ENCODE data around the gene TOR1B. TPM values are rescaled to one million over a fixed set of nuclear protein-coding genes. Genes with fewer than 3 reads are reported as not detected.

The TOR1B gene
- polyA plus RNA-seq, 1 of the 3 experiments (the other 2 are of a cell fraction): 37.4 TPM

DNA sequence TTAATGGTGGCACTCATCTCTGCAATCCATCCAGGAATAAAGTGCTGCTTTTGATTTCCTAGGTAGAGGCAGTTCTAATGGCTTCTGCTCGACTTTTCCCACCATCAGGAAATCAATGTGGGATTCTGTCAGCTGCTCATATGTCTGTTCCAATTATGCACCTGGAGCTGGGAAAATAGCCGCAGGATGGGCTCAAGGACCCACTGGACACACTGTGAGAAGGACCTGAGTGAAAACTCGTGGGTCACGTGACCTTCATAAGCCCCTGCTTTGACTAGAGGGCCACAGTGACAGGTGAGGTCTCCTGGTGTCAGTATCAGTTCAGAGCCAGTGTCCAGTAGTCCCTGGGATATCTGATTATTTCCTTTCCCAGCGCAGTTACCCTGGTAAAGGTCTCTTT, 32.2 kb upstream of the TOR1B start:
- Histone ChIP-seq H2AFZ (ENCODE audit: low read depth) (no peak overlapping the region), H3K9me2 (no peaks in the 10 kb centered on the region), H4K20me1 (ENCODE audit: insufficient read depth) (no peaks in the 10 kb centered on the region), H3K79me2 (ENCODE audit: insufficient read depth) (no peaks in the 10 kb centered on the region), H3K27ac (ENCODE audit: low read depth in 2 of 2, low read length in 1 of 2) (no peak overlapping the region), H3K4me3 (ENCODE audit: low read depth in 2 of 2, low read length in 1 of 2) (no peak overlapping the region), H3K9ac (no peak overlapping the region), H3K4me2 (no peak overlapping the region), H3F3A (replicated peaks; ENCODE audit: insufficient read depth) (no peaks in the 10 kb centered on the region), H3K36me3 (replicated peaks in 1 of 2; ENCODE audit: control insufficient read depth in 1 of 2, insufficient read depth in 2 of 2, low read length in 1 of 2) (no peaks in the 10 kb centered on the region), H3K4me1 (ENCODE audit: control insufficient read depth in 1 of 2, insufficient read depth in 2 of 2, low read depth in 1 of 2, low read length in 1 of 2) (peaks cover 0 to 4% of the 10 kb centered on the region in 2 experiments; a peak in 1 of 4 replicates), H3K9me3 (no peaks in the 10 kb centered on the region), H3K27me3 (ENCODE audit: insufficient read depth) (no peaks in the 10 kb centered on the region)
- CTCF ChIA-PET: interaction anchor here (0.7 to 1.2 kb wide), 2 partner anchors 33 to 128 kb away, joined by 3 to 4 read pairs; no protein-coding TSS in a partner anchor
- POLR2A ChIA-PET: no interaction called here
- TF ChIP-seq YY1 (IDR thresholded peaks at IDR 0.05; ENCODE audit: low read depth) (no peak), CHD2 (IDR thresholded peaks at IDR 0.05; ENCODE audit: low read length, partially characterized antibody) (no peak)
- 77% methylated on average over 5 of the region's 5 CpGs for WGBS (ENCODE audit: low lambda C conversion rate)
- no peak for DNase-seq

DNA sequence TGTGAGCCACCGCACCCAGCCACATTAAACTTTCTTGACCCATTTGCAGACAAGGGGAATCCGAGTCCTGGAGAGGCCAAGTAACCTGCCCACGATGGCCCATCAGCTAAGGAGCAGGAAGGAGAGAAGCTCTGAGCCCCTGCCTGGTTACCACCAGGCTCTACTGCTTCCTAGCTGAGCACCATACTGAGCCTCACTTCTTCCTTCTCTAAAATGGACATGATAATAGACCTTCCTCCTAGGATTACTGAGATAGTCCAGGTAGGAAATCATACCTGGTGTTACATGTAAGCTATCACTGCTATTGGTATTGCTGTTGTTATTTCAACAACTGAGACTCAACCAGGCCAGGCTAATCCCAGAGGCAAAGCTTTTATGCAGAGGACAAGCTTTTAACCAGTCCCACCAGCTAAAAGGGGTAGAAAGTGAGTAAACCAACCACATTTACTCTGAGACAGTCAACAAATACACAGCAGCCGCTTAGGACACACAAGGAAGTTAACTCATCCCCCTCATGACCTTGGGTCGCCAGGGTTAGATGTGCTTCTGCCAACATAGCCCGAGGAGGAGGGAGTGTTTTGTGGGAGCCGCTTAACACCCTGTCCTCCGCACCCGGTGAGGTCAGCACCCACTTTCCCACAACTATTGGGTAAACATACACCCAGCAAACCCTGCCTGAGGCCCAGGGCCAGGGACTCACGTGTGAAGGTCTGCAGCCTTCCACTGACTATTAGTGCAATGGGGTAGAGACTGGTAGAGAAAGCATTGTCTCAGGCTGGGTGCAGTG, 29.5 kb upstream of the TOR1B start:
- Histone ChIP-seq H3K9me3 (no peaks in the 10 kb centered on the region), H3K36me3 (replicated peaks in 1 of 2; ENCODE audit: control insufficient read depth in 1 of 2, insufficient read depth in 2 of 2, low read length in 1 of 2) (no peaks in the 10 kb centered on the region), H3K4me1 (ENCODE audit: control insufficient read depth in 1 of 2, insufficient read depth in 2 of 2, low read depth in 1 of 2, low read length in 1 of 2) (peaks cover 4 to 6% of the 10 kb centered on the region in 2 experiments; a peak in 1 of 4 replicates), H3K79me2 (ENCODE audit: insufficient read depth) (no peaks in the 10 kb centered on the region), H3K4me2 (no peak overlapping the region), H3K9me2 (no peaks in the 10 kb centered on the region), H2AFZ (ENCODE audit: low read depth) (no peak overlapping the region), H4K20me1 (ENCODE audit: insufficient read depth) (no peaks in the 10 kb centered on the region), H3K27ac (ENCODE audit: low read depth in 2 of 2, low read length in 1 of 2) (no peak overlapping the region), H3K9ac (no peak overlapping the region), H3F3A (replicated peaks; ENCODE audit: insufficient read depth) (no peaks in the 10 kb centered on the region), H3K4me3 (ENCODE audit: low read depth in 2 of 2, low read length in 1 of 2) (no peak overlapping the region), H3K27me3 (ENCODE audit: insufficient read depth) (no peaks in the 10 kb centered on the region)
- no peak for TF ChIP-seq FOXM1 (IDR thresholded peaks at IDR 0.05; ENCODE audit: low read depth)
- CTCF ChIA-PET: interaction anchor here (0.8 to 2.0 kb wide), 6 partner anchors 10 to 153 kb away, joined by 3 to 15 read pairs (median 4); partner anchors contain the start of gene C9orf50
- POLR2A ChIA-PET: no interaction called here
- no peak for DNase-seq
- 68% methylated on average over 6 of the region's 10 CpGs for WGBS (ENCODE audit: low lambda C conversion rate)

DNA sequence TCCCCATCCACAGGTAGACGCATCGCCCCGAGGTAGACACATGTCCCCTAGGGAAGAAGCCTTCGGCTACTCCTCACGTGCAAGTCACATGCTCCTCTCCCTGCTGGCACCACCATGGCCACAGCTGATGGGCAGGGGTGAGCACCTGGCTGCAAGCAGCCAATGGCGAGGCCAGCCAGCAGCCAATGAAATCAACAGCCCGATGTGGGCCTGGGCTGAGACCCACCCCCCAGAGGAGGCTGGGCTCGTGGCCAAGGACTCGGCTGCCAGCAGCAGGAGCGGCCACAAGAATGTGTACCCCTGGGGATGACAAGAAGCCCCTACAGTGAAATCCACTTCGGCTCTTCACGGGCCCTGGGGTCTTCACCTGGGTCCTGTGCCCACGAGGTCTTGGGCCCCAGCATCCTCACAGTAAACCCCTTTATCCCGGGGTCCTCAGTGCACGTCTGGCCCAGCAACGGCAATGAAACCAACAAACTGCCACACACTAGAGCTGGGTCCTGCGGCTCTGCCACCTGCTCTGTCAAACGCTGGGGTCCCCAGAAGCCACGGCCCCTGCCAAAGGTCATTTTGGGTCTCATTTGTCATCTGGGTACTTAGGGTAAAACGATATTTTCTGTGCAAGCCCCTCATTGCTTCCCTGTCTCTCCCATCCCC, 28.1 kb upstream of the TOR1B start:
- no peaks in the 10 kb centered on the region for H3F3A ChIP-seq (replicated peaks; ENCODE audit: insufficient read depth)
- no peak overlapping the region for H3K4me3 ChIP-seq (ENCODE audit: low read depth in 2 of 2, low read length in 1 of 2)
- no peak overlapping the region for H2AFZ ChIP-seq (ENCODE audit: low read depth)
- ChIA-PET CTCF (interaction anchor here (0.8 to 19.6 kb wide), 8 partner anchors 8 to 135 kb away, joined by 3 to 356 read pairs (median 5); no protein-coding TSS in a partner anchor), POLR2A (no interaction called here)
- no peaks in the 10 kb centered on the region for H3K79me2 ChIP-seq (ENCODE audit: insufficient read depth)
- H4K20me1 ChIP-seq (ENCODE audit: insufficient read depth): no peaks in the 10 kb centered on the region
- peaks cover 4 to 6% of the 10 kb centered on the region in 2 experiments; a peak in 1 of 4 replicates for H3K4me1 ChIP-seq (ENCODE audit: control insufficient read depth in 1 of 2, insufficient read depth in 2 of 2, low read depth in 1 of 2, low read length in 1 of 2)
- no peaks in the 10 kb centered on the region for H3K9me2 ChIP-seq
- no peaks in the 10 kb centered on the region for H3K9me3 ChIP-seq
- H3K9ac ChIP-seq: no peak overlapping the region
- peak; percentile 44 for DNase-seq
- no peaks in the 10 kb centered on the region for H3K36me3 ChIP-seq (replicated peaks in 1 of 2; ENCODE audit: control insufficient read depth in 1 of 2, insufficient read depth in 2 of 2, low read length in 1 of 2)
- H3K27me3 ChIP-seq (ENCODE audit: insufficient read depth): no peaks in the 10 kb centered on the region
- 76% methylated on average over 12 of the region's 20 CpGs for WGBS (ENCODE audit: low lambda C conversion rate)
- TF ChIP-seq, protein P1, sequence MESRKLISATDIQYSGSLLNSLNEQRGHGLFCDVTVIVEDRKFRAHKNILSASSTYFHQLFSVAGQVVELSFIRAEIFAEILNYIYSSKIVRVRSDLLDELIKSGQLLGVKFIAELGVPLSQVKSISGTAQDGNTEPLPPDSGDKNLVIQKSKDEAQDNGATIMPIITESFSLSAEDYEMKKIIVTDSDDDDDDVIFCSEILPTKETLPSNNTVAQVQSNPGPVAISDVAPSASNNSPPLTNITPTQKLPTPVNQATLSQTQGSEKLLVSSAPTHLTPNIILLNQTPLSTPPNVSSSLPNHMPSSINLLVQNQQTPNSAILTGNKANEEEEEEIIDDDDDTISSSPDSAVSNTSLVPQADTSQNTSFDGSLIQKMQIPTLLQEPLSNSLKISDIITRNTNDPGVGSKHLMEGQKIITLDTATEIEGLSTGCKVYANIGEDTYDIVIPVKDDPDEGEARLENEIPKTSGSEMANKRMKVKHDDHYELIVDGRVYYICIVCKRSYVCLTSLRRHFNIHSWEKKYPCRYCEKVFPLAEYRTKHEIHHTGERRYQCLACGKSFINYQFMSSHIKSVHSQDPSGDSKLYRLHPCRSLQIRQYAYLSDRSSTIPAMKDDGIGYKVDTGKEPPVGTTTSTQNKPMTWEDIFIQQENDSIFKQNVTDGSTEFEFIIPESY (IDR thresholded peaks at IDR 0.05; ENCODE audit: borderline replicate concordance, low read depth): no peak
- H3K4me2 ChIP-seq: no peak overlapping the region
- no peak overlapping the region for H3K27ac ChIP-seq (ENCODE audit: low read depth in 2 of 2, low read length in 1 of 2)
